SU-DHL-6 (cell line): ENCODE data around the gene EDRF1.

Experiments
- CTCF ChIP-seq: fragments of 200-600 bp; sonication (generic); IDR thresholded peaks from one replicate; pipeline ENCODE4 v1.5.1; 2017; ENCODE audit warnings: antibody characterized with exemption, mild to moderate bottlenecking, low read length, moderate library complexity; ENCODE audit not compliant: insufficient read depth, poor library complexity, severe bottlenecking
- EZH2phosphoT487 ChIP-seq: fragments of 200-600 bp; sonication (generic), shearing (Covaris generic); conservative IDR thresholded peaks from 2 replicates; pipeline ENCODE4 v1.6.1; 2018; ENCODE audit warnings: mild to moderate bottlenecking, antibody characterized with exemption, low read length, moderate library complexity, mixed read lengths

- TF ChIP-seq CTCF = no peak
- TF ChIP-seq EZH2phosphoT487 = no peak
Observed at GRCh38 chr10:125797994-125798662, 78.6 kb downstream of the EDRF1 start.
